GM15510 (cell line): ENCODE data around the gene PLEKHG4B.

ENCODE experiments used
- POLR2A ChIP-seq: IDR thresholded peaks from 3 replicates; pipeline ENCODE4 v1.6.1; 2011; ENCODE audit warnings: borderline replicate concordance; ENCODE audit not compliant: insufficient read length; ENCODE audit errors: extremely low read depth

PLEKHG4B gene

GRCh38 chr5:166441-167372, 74.7 kb downstream of the PLEKHG4B start:
- no peak for TF ChIP-seq POLR2A

GRCh38 chr5:167511-167910, 75.5 kb downstream of the PLEKHG4B start:
- TF ChIP-seq POLR2A = no peak

DNA sequence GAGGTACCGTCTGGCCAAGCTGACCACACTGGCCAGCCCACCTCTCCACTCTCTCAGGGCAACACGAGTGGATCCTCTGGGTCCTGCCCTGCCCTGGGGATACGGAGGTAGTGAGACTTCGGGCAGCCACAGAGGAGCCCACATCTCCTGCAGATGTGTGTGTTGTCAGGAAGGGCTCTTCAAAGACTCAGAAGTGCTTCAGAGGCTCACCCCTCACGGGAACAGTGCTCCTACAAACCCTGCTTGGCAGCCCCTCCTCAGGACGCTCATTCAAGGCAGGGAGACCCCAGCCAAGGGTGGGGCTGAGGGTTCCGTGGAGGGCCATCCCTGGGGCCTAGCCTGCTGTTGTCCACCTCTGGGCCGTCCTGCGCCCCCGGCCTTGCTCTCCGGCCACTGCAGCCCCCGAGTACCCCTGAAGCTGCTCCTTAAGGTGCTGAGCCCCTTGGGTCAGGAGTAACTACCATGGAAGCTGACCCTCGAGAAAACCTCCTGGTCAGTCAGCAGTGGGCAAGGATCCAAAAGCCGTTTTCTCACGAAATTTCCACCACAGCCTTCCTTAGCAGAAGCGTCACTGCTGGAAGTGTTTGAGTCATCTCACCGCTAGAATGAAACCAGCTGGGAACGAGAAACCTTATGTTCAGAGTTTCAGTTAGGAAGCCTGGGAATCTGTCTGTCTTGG, 76.2 kb downstream of the PLEKHG4B start:
- TF ChIP-seq POLR2A = no peak

DNA sequence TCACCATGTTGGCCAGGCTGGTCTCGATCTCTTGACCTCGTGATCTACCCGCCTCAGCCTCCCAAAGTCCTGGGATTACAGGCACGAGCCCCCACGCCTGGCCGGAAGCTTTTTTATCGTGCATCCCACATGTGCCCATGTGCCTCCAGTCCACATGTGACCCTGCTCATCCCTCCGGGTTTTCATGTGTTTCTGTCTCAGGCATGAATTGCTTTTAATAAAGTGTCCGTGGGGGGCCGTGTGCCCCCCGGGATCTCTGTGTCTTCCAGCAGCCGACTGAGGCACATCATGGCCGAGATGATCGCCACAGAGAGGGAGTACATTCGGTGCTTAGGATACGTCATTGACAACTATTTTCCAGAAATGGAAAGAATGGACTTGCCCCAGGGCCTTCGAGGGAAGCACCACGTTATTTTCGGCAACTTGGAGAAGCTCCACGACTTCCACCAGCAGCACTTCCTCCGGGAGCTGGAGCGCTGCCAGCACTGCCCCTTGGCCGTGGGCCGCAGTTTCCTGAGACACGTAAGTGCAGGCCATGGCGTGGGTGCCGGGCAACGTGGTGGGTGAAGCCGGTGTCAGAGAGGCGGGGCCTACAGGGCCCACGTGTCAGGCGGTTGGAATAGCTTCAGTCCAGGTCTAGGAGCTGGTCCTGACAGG, 77.2 kb downstream of the PLEKHG4B start:
- no peak for TF ChIP-seq POLR2A

- no peak for TF ChIP-seq POLR2A
These were observed 77.7 kb downstream of the PLEKHG4B start for GRCh38 chr5:169728-170094.

- TF ChIP-seq POLR2A = no peak
These were observed 79.2 kb downstream of the PLEKHG4B start for GRCh38 chr5:170971-171800.

- no peak for TF ChIP-seq POLR2A
These were observed 79.9 kb downstream of the PLEKHG4B start for GRCh38 chr5:171801-172331.

- no peak for TF ChIP-seq POLR2A
These were observed 80.5 kb downstream of the PLEKHG4B start for GRCh38 chr5:172421-172820.

DNA sequence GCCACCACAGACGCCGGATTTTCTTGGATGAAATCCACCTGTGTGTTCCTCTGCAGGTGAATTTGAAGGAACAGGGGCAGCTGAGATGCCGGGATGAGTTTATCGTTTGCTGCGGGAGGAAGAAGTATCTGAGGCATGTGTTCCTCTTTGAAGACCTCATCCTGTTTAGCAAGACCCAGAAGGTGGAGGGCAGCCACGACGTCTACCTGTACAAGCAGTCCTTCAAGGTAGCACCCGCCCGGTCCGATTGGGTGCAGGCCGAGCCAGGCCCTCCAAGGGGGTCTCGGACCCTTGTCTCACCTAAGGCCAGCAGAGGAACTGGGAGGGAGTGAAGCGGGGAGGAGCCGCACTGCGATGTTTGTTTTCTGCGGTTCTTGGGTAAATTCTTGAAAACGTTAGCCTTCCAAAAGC, 80.9 kb downstream of the PLEKHG4B start:
- TF ChIP-seq POLR2A = no peak

DNA sequence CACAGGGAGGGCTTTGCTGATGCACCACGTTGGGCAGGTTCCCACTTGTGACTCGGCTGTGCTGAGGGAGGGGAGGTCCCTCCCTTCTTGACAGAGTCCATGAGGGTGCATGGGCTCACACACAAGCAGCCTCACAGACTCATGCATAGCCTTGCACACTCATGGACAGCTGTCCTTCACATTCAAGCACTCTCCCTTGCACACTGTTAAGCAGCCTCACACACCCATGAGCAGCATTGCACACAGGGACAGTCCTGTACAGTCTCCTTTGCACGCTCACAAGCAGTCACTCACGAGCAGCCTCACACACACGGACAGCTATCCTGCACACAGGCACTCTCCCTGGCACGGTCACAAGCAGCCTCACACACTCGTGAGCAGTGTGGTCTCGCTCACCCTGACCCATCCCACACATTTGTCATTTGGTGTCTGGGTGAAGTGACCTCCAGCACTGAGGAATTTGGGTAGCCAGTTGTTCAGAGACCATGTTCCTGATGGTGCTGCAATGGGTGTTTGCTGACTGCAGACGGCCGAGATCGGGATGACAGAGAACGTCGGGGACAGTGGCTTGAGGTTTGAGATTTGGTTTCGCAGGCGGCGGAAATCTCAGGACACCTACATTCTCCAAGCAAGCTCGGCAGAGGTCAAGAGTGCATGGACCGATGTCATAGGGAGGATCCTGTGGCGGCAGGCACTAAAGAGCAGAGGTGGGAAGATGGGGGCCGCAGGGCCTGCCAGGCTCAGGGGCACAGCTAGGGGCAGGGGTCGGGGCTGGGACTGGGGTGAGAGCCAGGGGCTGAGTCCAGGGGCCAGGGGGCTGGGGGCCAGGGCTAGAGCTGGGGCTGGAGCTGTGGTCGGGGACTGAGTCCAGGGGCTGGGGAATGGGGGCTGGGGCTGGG, 81.7 kb downstream of the PLEKHG4B start:
- TF ChIP-seq POLR2A = no peak

- no peak for TF ChIP-seq POLR2A
These were observed 82.3 kb downstream of the PLEKHG4B start for GRCh38 chr5:174291-174600.

GRCh38 chr5:174876-175465, 83.0 kb downstream of the PLEKHG4B start:
- TF ChIP-seq POLR2A = no peak

DNA sequence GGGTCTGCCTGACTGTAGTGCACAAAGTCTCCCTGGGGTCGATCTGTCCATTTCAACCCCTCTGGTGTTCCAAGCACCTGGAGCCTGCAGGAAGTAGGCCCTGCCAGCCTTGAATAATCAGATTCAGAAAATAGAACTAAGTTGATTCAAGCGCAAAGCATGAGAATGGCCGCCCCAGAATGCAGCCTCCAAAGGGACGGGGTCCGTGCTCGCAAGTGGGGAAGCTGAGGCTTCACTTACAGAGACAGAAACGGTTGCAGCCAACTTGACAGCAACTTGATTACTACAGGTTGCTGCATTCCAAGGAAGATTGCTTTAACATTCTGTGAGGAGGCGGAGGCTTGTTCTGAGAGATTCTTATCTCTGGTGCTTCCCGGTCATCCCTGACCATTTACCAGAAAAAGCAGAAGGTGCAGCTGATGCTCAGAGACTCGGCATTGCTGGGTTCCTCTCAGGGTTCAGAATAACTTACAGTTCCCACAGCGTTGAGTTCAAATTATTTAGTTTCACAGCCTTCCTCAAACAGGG, 84.4 kb downstream of the PLEKHG4B start:
- no peak for TF ChIP-seq POLR2A

GRCh38 chr5:178110-178509, 86.1 kb downstream of the PLEKHG4B start:
- TF ChIP-seq POLR2A = no peak

DNA sequence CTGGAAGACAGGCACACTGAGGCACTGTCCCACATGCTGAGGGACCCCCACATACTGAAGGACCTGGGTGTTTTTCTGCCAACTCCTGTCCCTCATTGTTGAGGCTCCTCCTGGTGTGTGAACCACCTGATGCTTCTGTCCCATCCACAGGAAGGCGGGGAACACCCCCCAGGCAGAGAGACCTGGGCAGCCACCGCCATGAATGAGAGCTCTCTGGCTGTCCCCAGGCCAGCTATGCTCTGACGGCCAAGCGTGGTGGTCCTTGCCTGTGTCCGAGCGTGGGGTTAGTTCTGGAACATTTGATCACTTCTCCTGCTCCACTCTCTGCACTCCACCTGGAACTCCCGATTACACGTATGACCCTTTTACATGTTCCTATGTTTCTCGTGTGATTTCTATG, 87.4 kb downstream of the PLEKHG4B start:
- TF ChIP-seq POLR2A = no peak
